ENCODE results near the gene RTEL1. TPM values are rescaled to one million over a fixed set of nuclear protein-coding genes. Genes with fewer than 3 reads are reported as not detected.

Gene RTEL1
- total and polyA plus RNA-seq, 9 of the 15 experiments (the other 6 are each of a cell fraction or from before 2014, with no cell fraction given) = 0.36 to 61.0 (median 17.9) TPM

- TF ChIP-seq ZNF696 (CRISPR knock-in tag; conservative IDR thresholded peaks at IDR 0.05) (no peak), ZNF518B (CRISPR knock-in tag; IDR thresholded peaks at IDR 0.05) (no peak), TEAD4 (IDR thresholded peaks at IDR 0.05; ENCODE audit: low read length) (no peak), TEAD4 (CRISPR knock-in tag; IDR thresholded peaks at IDR 0.05; ENCODE audit: borderline replicate concordance) (0 out of 2 replicates have a peak, but pooled peaks have one; percentile 53), PRPF4 (IDR thresholded peaks at IDR 0.05; ENCODE audit: insufficient read depth, low read depth, low read length, poor library complexity, severe bottlenecking) (no peak), ZNF407 (IDR thresholded peaks at IDR 0.05; ENCODE audit: low read depth) (no peak), ZNF740 (CRISPR knock-in tag; IDR thresholded peaks at IDR 0.05) (no peak), ZNF740 (tag; IDR thresholded peaks at IDR 0.05) (no peak), LARP7 (IDR thresholded peaks at IDR 0.05) (no peak), THAP7 (CRISPR knock-in tag; IDR thresholded peaks at IDR 0.05) (no peak), POLR3A (IDR thresholded peaks at IDR 0.05; ENCODE audit: borderline replicate concordance, extremely low read depth, insufficient read depth, insufficient read length) (no peak), HDAC6 (IDR thresholded peaks at IDR 0.05; ENCODE audit: low read depth, low read length) (no peak)
Measured at GRCh38 chr20:63641792-63642523, 16.2 kb upstream of the RTEL1 start (continued).
